GM18498 (cell line): ENCODE results near the gene PRKN.

Experiments
- ATAC-seq: cut with Tn5 transposase; IDR thresholded peaks from one replicate; pipeline ENCODE4 v1.9.1; 2021; ENCODE audit warnings: mild to moderate bottlenecking, moderate library complexity; ENCODE audit not compliant: unreplicated experiment

Gene PRKN

GRCh38 chr6:162711376-162711775 is 16.2 kb downstream of the PRKN start:
- no peak for ATAC-seq

- ATAC-seq = no peak
Observed at GRCh38 chr6:162710936-162711335, 16.6 kb downstream of the PRKN start.

GRCh38 chr6:162710419-162710818 is 17.1 kb downstream of the PRKN start:
- no peak for ATAC-seq

GRCh38 chr6:162709431-162709830 is 18.1 kb downstream of the PRKN start:
- no peak for ATAC-seq

- no peak for ATAC-seq
Observed at GRCh38 chr6:162708971-162709370, 18.6 kb downstream of the PRKN start.

- ATAC-seq = no peak
Observed at GRCh38 chr6:162706232-162706631, 21.3 kb downstream of the PRKN start.

GRCh38 chr6:162705736-162706135 is 21.8 kb downstream of the PRKN start:
- ATAC-seq = no peak

GRCh38 chr6:162704001-162704400 is 23.6 kb downstream of the PRKN start:
- ATAC-seq = no peak

- no peak for ATAC-seq
Observed at GRCh38 chr6:162702446-162702845, 25.1 kb downstream of the PRKN start.

GRCh38 chr6:162701551-162701950 is 26.0 kb downstream of the PRKN start:
- ATAC-seq = no peak

- ATAC-seq = no peak
Observed at GRCh38 chr6:162700966-162701365, 26.6 kb downstream of the PRKN start.

GRCh38 chr6:162699961-162700360 is 27.6 kb downstream of the PRKN start:
- no peak for ATAC-seq

- no peak for ATAC-seq
Observed at GRCh38 chr6:162698440-162698839, 29.1 kb downstream of the PRKN start.

- ATAC-seq = no peak
Observed at GRCh38 chr6:162697872-162698403, 29.6 kb downstream of the PRKN start.

- ATAC-seq = no peak
Observed at GRCh38 chr6:162690158-162690557, 37.4 kb downstream of the PRKN start.

- ATAC-seq = no peak
Observed at GRCh38 chr6:162688751-162689345, 38.7 kb downstream of the PRKN start.

GRCh38 chr6:162685586-162685985 is 42.0 kb downstream of the PRKN start:
- ATAC-seq = no peak

- no peak for ATAC-seq
Observed at GRCh38 chr6:162684961-162685360, 42.6 kb downstream of the PRKN start.

- ATAC-seq = no peak
Observed at GRCh38 chr6:162684052-162684451, 43.5 kb downstream of the PRKN start.

- no peak for ATAC-seq
Observed at GRCh38 chr6:162683135-162683534, 44.4 kb downstream of the PRKN start.

GRCh38 chr6:162681447-162681846 is 46.1 kb downstream of the PRKN start:
- no peak for ATAC-seq

GRCh38 chr6:162680871-162681270 is 46.7 kb downstream of the PRKN start:
- ATAC-seq = no peak

- ATAC-seq = no peak
Observed at GRCh38 chr6:162680367-162680766, 47.2 kb downstream of the PRKN start.
